NAMALWA (cell line): ENCODE measurements around the gene CBLN3.

Experiments used
- DNase-seq: peaks from one replicate; pipeline ENCODE4 v3.0.0-alpha.2; 2015; ENCODE audit warnings: low spot score

CBLN3 gene

GRCh38 chr14:24379907-24380730 is 49.3 kb downstream of the CBLN3 start:
- no peak for DNase-seq

- no peak for DNase-seq
Observed at GRCh38 chr14:24378981-24379906, 50.2 kb downstream of the CBLN3 start.

GRCh38 chr14:24378327-24378726 is 51.1 kb downstream of the CBLN3 start:
- DNase-seq, result no peak

GRCh38 chr14:24377657-24378056 is 51.8 kb downstream of the CBLN3 start:
- no peak for DNase-seq

GRCh38 chr14:24377126-24377525 is 52.3 kb downstream of the CBLN3 start:
- no peak for DNase-seq
